Measurements from ENCODE around the gene DST.

Gene DST

GRCh38 chr6:56535626-56536025, 107.1 kb downstream of the DST start:
- no peak for DNase-seq (ENCODE audit: low spot score)

GRCh38 chr6:56534680-56535419, 107.8 kb downstream of the DST start:
- no peak for DNase-seq (ENCODE audit: low spot score)

GRCh38 chr6:56532766-56533551, 109.7 kb downstream of the DST start:
- DNase-seq (ENCODE audit: low spot score): no peak

GRCh38 chr6:56531839-56532595, 110.7 kb downstream of the DST start:
- DNase-seq (ENCODE audit: low spot score): no peak

GRCh38 chr6:56529594-56530191, 113.0 kb downstream of the DST start:
- DNase-seq (ENCODE audit: low spot score): no peak

GRCh38 chr6:56528412-56528841, 114.3 kb downstream of the DST start:
- DNase-seq (ENCODE audit: low spot score): no peak

GRCh38 chr6:56527934-56528333, 114.8 kb downstream of the DST start:
- DNase-seq (ENCODE audit: low spot score): no peak

GRCh38 chr6:56526860-56527544, 115.7 kb downstream of the DST start:
- DNase-seq (ENCODE audit: low spot score): no peak

GRCh38 chr6:56525974-56526789, 116.5 kb downstream of the DST start:
- DNase-seq (ENCODE audit: low spot score): no peak

- DNase-seq (ENCODE audit: low spot score): no peak
These were observed 117.6 kb downstream of the DST start for GRCh38 chr6:56524891-56525703.

- DNase-seq (ENCODE audit: low spot score): no peak
These were observed 120.0 kb downstream of the DST start for GRCh38 chr6:56522495-56523270.

GRCh38 chr6:56521976-56522375, 120.7 kb downstream of the DST start:
- no peak for DNase-seq (ENCODE audit: low spot score)

- no peak for DNase-seq (ENCODE audit: low spot score)
These were observed 121.2 kb downstream of the DST start for GRCh38 chr6:56521454-56521853.

- no peak for DNase-seq (ENCODE audit: low spot score)
These were observed 122.5 kb downstream of the DST start for GRCh38 chr6:56520218-56520617.

GRCh38 chr6:56518995-56519767, 123.5 kb downstream of the DST start:
- DNase-seq (ENCODE audit: low spot score): no peak

GRCh38 chr6:56517155-56517745, 125.4 kb downstream of the DST start:
- DNase-seq (ENCODE audit: low spot score): no peak

- no peak for DNase-seq (ENCODE audit: low spot score)
These were observed 126.7 kb downstream of the DST start for GRCh38 chr6:56516003-56516402.
